Myocyte (in vitro differentiated cells): ENCODE results near the gene ACAA2. TPM values are rescaled to one million over a fixed set of nuclear protein-coding genes. Genes with fewer than 3 reads are reported as not detected.

ENCODE experiments used
- DNase-seq: peaks from one replicate; pipeline ENCODE4 v3.0.0-alpha.2; 2012; ENCODE audit warnings: low read depth
- total RNA-seq: library from RNA; depleted of rRNA; stranded (reverse); fragments of >200 nt; gene quantifications from 2 replicates; pipeline ENCODE4 v1.2.3, GENCODE V29; 2014

ACAA2 gene
- total RNA-seq, 1 donor from 2014 or later = 121 TPM

- DNase-seq = peak; percentile 44
Observed at GRCh38 chr18:49768051-49768391, 45.3 kb downstream of the ACAA2 start.

DNA sequence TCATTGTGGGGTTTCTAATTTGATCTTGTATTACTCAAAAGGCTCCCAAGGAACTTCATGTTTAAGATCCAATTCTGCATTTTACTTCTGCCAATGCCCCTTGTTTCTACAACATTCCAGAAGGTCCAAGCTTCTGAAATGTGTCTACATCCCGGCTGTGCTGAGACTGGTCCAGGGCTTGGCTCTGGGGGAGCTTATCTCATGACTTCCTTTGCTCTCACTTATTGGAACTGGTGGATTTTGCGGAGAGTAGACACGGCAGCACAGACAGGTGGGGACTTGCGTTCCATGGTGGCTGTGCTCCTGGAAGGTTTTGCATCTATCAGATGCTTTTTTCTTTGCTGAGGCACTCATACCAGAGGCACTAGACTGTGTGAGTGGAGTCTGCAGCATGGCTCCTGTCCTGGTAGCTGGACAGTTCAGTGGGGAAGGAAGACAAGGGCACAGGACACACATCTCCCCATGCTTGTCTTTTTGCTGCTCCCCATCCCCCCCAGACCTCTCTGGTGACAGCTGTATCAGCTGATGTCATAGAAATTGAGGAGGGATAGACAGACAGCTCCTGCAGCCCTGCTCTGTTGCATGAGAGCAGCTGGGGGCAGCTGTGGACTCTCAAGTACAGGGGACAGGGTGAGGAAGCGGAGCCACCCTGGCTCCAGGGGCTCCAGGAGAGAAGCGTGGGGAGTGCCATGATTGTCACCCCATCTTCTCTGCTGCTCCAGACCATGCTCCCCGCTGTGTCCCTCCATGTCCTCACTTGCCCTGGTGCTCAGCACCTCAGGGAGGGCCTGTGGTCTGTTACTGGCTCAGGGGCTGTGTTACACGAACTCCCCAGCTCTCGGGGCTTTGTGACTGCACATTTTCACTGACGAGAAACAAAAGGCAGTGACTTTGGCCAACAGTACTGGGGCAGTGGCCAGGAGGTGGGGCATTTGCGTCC, 46.0 kb downstream of the ACAA2 start:
- DNase-seq = peak; percentile 53

- no peak for DNase-seq
Observed at GRCh38 chr18:49766646-49767045, 46.7 kb downstream of the ACAA2 start.

- DNase-seq = no peak
Observed at GRCh38 chr18:49764032-49764431, 49.3 kb downstream of the ACAA2 start.

- DNase-seq = no peak
Observed at GRCh38 chr18:49763590-49763989, 49.7 kb downstream of the ACAA2 start.

DNA sequence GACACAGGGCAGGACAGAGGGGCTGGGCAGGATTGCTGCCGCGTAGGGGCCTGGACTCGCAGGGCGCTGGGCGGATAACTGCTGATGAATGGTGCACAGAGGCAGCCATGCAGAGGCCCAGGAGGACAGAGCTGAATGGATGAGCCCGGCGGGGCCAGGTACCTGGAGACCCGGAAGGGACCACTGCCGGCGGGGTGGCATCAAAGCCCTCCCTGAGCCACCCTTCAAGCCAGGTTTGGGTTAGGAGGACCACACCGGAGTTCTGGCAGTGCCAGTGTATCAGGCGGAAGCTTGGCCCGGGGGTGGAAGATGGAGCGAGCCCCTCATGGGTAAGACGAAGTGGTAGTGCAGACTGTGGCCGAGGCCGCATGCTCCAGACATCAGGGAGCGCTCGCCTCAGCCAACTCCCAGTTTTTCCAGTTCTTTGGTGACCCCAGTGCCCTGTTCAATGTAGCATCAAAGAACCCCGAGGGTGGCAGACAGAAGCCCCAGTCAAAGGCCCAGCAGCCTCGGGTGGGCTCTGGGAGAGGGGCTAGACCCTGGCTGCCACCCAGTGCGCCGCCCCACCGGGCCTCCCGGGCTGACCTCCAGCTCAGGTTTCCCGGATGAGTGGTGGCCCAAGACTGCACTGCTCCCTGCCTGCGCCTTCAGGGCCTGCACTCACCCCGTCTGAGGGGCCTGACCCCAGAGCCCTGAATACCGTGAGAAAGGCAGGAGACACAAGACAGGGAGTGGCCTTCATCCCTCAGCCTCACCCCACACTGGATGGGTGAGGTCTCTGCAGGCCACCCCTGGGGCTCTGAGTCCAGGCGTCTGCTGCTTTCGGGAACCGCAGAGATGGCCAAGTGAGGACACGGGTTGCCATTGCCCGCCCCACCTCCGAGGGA, 50.9 kb downstream of the ACAA2 start:
- no peak for DNase-seq

GRCh38 chr18:49761771-49762170, 51.6 kb downstream of the ACAA2 start:
- no peak for DNase-seq

GRCh38 chr18:49758263-49758610, 55.1 kb downstream of the ACAA2 start:
- DNase-seq = no peak

- no peak for DNase-seq
Observed at GRCh38 chr18:49757513-49758262, 55.6 kb downstream of the ACAA2 start.

DNA sequence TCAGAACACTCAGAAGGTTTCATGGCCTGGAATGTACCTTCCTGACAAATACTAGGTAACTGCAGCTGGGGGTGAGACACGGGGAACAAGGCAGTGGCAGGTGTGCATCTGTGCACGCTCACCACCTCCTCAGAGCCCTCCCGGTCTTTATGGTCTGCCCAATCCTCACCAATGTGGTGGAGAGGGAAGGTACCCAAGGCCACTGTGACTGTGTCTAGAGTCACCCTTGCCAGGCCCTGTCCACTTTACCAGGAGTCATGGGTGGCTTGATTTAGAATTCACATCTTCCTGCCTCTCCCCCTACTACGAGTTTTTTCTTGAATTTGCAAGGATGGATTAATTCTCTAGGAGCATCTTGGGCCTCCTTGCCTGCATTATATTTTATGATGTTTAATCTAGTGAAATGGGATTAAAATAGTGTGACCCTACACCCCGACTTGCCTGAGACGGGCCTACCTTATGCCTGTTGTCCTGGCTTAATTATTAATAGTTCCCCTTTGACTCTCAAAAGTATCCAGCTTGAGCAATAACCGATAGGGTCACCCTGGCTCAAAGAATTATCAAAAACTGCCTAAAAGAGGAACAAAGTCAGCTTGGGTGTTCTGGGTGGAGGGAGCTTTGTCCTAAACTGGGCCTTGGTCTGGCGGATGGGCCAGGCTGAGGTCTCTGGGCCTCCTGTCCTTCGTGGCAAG, 56.5 kb downstream of the ACAA2 start:
- no peak for DNase-seq

GRCh38 chr18:49756135-49756534, 57.2 kb downstream of the ACAA2 start:
- no peak for DNase-seq

- no peak for DNase-seq
Observed at GRCh38 chr18:49755489-49755888, 57.8 kb downstream of the ACAA2 start.

GRCh38 chr18:49754866-49755265, 58.5 kb downstream of the ACAA2 start:
- DNase-seq = no peak

DNA sequence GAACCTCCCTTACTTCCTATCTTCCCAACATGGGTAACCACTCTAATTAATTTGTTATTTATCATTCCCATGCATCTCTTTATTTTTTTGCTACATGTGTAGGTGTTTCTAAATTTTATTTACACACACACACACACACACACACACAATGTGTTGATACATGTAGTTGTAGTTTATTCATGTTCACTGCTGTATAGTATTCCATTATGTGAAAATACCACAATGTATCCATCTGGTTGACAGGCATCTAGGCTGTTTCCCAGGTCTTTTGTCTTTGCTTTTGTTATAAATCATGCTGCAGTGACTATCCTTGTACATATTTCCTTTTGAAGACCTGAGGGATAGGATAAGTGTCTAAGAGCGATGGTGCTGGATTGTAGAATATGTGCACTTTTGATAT, 59.7 kb downstream of the ACAA2 start:
- no peak for DNase-seq

- DNase-seq = no peak
Observed at GRCh38 chr18:49752095-49752457, 61.3 kb downstream of the ACAA2 start.

GRCh38 chr18:49751427-49752094, 61.8 kb downstream of the ACAA2 start:
- no peak for DNase-seq

DNA sequence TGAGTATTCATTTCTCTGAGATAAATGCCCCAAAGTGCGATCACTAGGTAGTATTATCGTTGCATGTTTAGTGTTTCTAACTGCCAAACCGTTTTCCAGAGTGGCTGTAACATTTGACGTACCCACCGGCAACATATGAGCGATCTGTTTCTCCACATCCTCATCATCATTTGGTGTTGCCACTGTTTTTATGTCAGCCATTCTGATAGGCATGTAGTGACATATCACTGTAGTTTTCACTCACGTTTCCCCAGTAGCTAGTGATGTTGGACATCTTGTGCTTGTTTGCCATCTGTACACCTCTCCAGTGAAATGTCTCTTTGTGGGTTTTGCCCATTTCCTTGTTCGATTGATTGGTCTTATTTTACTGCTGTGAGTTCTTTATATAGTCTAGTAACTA, 63.8 kb downstream of the ACAA2 start:
- no peak for DNase-seq

DNA sequence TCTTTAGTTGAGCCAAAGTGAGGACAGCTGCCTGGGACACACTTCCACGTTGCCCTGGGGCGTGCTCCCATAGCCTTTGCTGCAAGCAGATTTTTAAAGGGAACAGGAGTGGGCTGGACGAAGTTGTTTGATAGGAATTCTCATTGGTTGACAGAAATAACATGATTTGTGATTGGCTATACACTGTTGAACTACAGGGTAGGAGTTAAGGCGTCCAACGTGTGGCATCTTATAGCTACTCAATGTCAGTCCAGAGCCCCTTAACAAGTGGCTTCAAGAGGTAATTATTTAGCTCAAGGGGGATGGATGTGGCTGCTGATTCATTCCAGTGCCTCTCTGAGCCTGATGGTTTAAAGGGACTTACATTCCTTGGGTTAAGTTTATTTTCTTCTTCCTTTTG, 65.5 kb downstream of the ACAA2 start:
- DNase-seq = peak; percentile 35

DNA sequence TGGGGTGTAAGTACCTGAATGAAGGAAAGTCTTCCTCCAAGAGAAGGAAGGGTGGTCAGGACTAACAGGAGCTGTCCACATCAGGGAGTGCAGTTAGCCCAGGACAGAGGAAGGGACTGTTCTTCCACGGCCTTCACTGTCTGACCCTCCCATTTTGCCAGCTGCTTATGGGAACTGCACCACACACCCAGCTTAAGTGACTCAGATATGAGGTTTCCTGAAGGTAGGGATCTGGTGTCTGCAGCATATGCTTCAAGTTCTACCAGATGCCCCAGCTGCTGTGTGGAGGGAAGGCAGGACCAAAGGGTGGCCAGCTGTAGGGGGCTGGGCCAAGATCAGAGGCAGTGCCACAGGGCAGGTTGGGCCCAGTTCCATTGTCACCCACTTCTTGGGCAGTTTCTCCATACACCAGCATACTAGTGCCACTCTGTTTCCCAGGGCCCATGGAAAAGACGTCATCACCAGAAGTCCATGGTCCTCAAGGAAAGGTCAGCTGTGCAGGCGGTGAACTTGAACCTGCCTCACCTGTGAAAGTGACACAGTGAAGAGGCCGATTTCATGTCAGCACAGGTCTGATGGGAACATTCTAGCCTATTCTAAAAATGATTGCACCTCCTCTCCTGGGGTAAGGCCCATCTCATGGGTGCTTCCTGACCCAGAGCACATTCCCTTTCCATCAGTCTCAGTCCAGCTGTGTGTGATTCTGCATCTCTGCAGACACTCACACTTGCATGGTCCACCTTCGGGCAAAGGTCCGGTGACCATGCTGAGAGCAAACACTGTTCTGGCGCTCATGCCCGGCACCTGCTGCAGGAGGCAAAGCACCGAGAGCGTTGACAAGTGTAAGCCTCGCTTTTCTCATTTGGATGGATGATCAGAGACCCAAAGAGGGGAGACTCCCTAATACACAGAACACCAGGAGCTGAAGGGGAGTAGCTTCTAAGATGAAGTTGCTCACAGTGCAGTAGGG, 68.0 kb downstream of the ACAA2 start:
- DNase-seq = peak; percentile 81
